A673 (cell line): ENCODE data around the gene ADARB2. TPM values are rescaled to one million over a fixed set of nuclear protein-coding genes. Genes with fewer than 3 reads are reported as not detected.

Experiments
- BruUV-seq: library from RNA; stranded (reverse); fragments of 400-500 nt; replicated peaks from 2 replicates; lab custom pipeline; 2021; lab: Mats Ljungman, UMichigan
- CTCF ChIA-PET: fragments of 300-600 bp; sonication (Branson Sonifier 250); formaldehyde crosslinking; loops from one replicate; lab custom pipeline; 2022; ENCODE audit warnings: antibody characterized with exemption; lab: Charles Lee
- POLR2A ChIA-PET: fragments of 300-600 bp; sonication (Branson Sonifier 250); formaldehyde crosslinking; loops from one replicate; lab custom pipeline; 2022; ENCODE audit warnings: antibody characterized with exemption; ENCODE audit not compliant: low non-redundant PET; lab: Charles Lee
- DNase-seq: peaks from one replicate; pipeline ENCODE4 v3.0.0-alpha.2; 2015; ENCODE audit warnings: low spot score
- H3K27ac ChIP-seq: fragments of 200-600 bp; sonication (generic); 2 replicates; pipeline ENCODE4 v1.5.1; 2016; ENCODE audit warnings: mixed run types, low read depth, mild to moderate bottlenecking, mixed read lengths, antibody characterized with exemption, low read length; ENCODE audit not compliant: poor library complexity, severe bottlenecking
- H3K27me3 ChIP-seq: fragments of 200-600 bp; sonication (generic); replicated peaks from 2 replicates; pipeline ENCODE4 v1.6.1; 2017; ENCODE audit warnings: mixed run types, low read depth, mild to moderate bottlenecking, mixed read lengths, antibody characterized with exemption, low read length; ENCODE audit not compliant: insufficient read depth, poor library complexity
- H3K36me3 ChIP-seq: fragments of 200-600 bp; sonication (generic); 2 replicates; pipeline ENCODE4 v1.6.1; 2016; ENCODE audit warnings: mixed run types, mild to moderate bottlenecking, mixed read lengths, antibody characterized with exemption, low read length; ENCODE audit not compliant: insufficient read depth, poor library complexity, severe bottlenecking
- H3K4me1 ChIP-seq: fragments of 200-600 bp; sonication (generic); 2 replicates; pipeline ENCODE4 v1.6.1; 2017; ENCODE audit warnings: mixed run types, mild to moderate bottlenecking, mixed read lengths, antibody characterized with exemption, low read length; ENCODE audit not compliant: insufficient read depth, poor library complexity, severe bottlenecking
- H3K4me3 ChIP-seq: fragments of 200-600 bp; sonication (generic); 2 replicates; pipeline ENCODE4 v1.5.1; 2016; ENCODE audit warnings: low read depth, mixed run types, mild to moderate bottlenecking, mixed read lengths, low read length; ENCODE audit not compliant: poor library complexity, severe bottlenecking
- H3K9me3 ChIP-seq: fragments of 200-600 bp; sonication (generic); 2 replicates; pipeline ENCODE4 v1.6.1; 2016; ENCODE audit warnings: mixed run types, low read depth, mild to moderate bottlenecking, mixed read lengths, antibody characterized with exemption, low read length; ENCODE audit not compliant: poor library complexity, severe bottlenecking
- CTCF ChIP-seq: fragments of 300-800, 200-600 bp; sonication (generic); conservative IDR thresholded peaks from 2 replicates; pipeline ENCODE4 v1.5.1; 2017; ENCODE audit warnings: low read depth, mild to moderate bottlenecking, antibody characterized with exemption, low read length, moderate library complexity, mixed read lengths
- EZH2 ChIP-seq: fragments of 200-600 bp; sonication (generic); IDR thresholded peaks from 2 replicates; pipeline ENCODE4 v1.6.1; 2017; ENCODE audit warnings: borderline replicate concordance, low read depth, mild to moderate bottlenecking, mixed read lengths, antibody characterized with exemption, low read length; ENCODE audit not compliant: poor library complexity, severe bottlenecking
- intact Hi-C: fragments of 100-400 bp; cut with micrococcal nuclease; formaldehyde crosslinking; loops from one replicate; pipeline ENCODE4 v1.10.0; 2022; ENCODE audit not compliant: unreplicated experiment
- total RNA-seq: library from RNA; stranded (reverse); gene quantifications from 2 replicates; pipeline ENCODE4 v1.2.3, GENCODE V29; 2021

Gene ADARB2
- total RNA-seq, 1 experiment from 2014 or later, result not detected

GRCh38 chr10:1575481-1576244, 161.7 kb downstream of the ADARB2 start:
- no TSS peak for BruUV-seq
- Histone ChIP-seq H3K27ac (no peak overlapping the region), H3K9me3 (no peaks in the 10 kb centered on the region), H3K36me3 (no peaks in the 10 kb centered on the region), H3K4me1 (no peaks in the 10 kb centered on the region), H3K4me3 (no peak overlapping the region), H3K27me3 (peaks cover 55% of the 10 kb centered on the region)
- no peak for DNase-seq
- ChIA-PET CTCF (no interaction called here), POLR2A (no interaction called here)
- intact Hi-C loops, result no loop called here
- TF ChIP-seq EZH2 (no peak), CTCF (no peak)

GRCh38 chr10:1574719-1575118, 162.6 kb downstream of the ADARB2 start:
- BruUV-seq, result no TSS peak
- TF ChIP-seq EZH2 (no peak), CTCF (no peak)
- no peak overlapping the region for H3K4me3 ChIP-seq
- POLR2A ChIA-PET, result no interaction called here
- CTCF ChIA-PET, result no interaction called here
- H3K36me3 ChIP-seq, result no peaks in the 10 kb centered on the region
- H3K27ac ChIP-seq, result no peak overlapping the region
- no peaks in the 10 kb centered on the region for H3K4me1 ChIP-seq
- H3K9me3 ChIP-seq, result no peaks in the 10 kb centered on the region
- H3K27me3 ChIP-seq, result peaks cover 55% of the 10 kb centered on the region
- intact Hi-C loops, result no loop called here
- DNase-seq, result no peak

GRCh38 chr10:1573981-1574380, 163.3 kb downstream of the ADARB2 start:
- TF ChIP-seq CTCF (no peak), EZH2 (no peak)
- Histone ChIP-seq H3K27me3 (peaks cover 55% of the 10 kb centered on the region), H3K36me3 (no peaks in the 10 kb centered on the region), H3K27ac (no peak overlapping the region), H3K4me1 (no peaks in the 10 kb centered on the region), H3K4me3 (no peak overlapping the region), H3K9me3 (no peaks in the 10 kb centered on the region)
- no peak for DNase-seq
- POLR2A ChIA-PET, result no interaction called here
- CTCF ChIA-PET, result no interaction called here
- no TSS peak for BruUV-seq
- intact Hi-C loops, result no loop called here
